ENCODE measurements around the gene RYR1. TPM values are rescaled to one million over a fixed set of nuclear protein-coding genes. Genes with fewer than 3 reads are reported as not detected.

RYR1 gene
- total RNA-seq, 1 donor from 2014 or later: 0.65 TPM

- DNase-seq (ENCODE audit: low spot score, unreplicated experiment): no peak
- H3K4me3 Mint-ChIP-seq (ENCODE audit: low read depth): no peak overlapping the region
- TF ChIP-seq CTCF (IDR thresholded peaks at IDR 0.05; ENCODE audit: unreplicated experiment): no peak
- H3K27ac Mint-ChIP-seq: no peak overlapping the region
- H3K27me3 Mint-ChIP-seq: no peaks in the 10 kb centered on the region
- H3K4me1 Mint-ChIP-seq (ENCODE audit: low read depth): no peaks in the 10 kb centered on the region
- no peaks in the 10 kb centered on the region for H3K36me3 Mint-ChIP-seq (ENCODE audit: insufficient read depth)
- H3K9me3 Mint-ChIP-seq (ENCODE audit: low read depth): no peaks in the 10 kb centered on the region
Measured at GRCh38 chr19:38587562-38587961, 154.1 kb downstream of the RYR1 start.

- no peak for TF ChIP-seq CTCF (IDR thresholded peaks at IDR 0.05; ENCODE audit: unreplicated experiment)
- H3K27me3 Mint-ChIP-seq: no peaks in the 10 kb centered on the region
- no peak overlapping the region for H3K27ac Mint-ChIP-seq
- H3K4me3 Mint-ChIP-seq (ENCODE audit: low read depth): no peak overlapping the region
- DNase-seq (ENCODE audit: low spot score, unreplicated experiment): no peak
- H3K9me3 Mint-ChIP-seq (ENCODE audit: low read depth): no peaks in the 10 kb centered on the region
- H3K4me1 Mint-ChIP-seq (ENCODE audit: low read depth): no peaks in the 10 kb centered on the region
- no peaks in the 10 kb centered on the region for H3K36me3 Mint-ChIP-seq (ENCODE audit: insufficient read depth)
Measured at GRCh38 chr19:38588041-38588440, 154.6 kb downstream of the RYR1 start.

- H3K9me3 Mint-ChIP-seq (ENCODE audit: low read depth): no peaks in the 10 kb centered on the region
- peaks cover 3% of the 10 kb centered on the region for H3K27me3 Mint-ChIP-seq
- no peak for DNase-seq (ENCODE audit: low spot score, unreplicated experiment)
- H3K4me1 Mint-ChIP-seq (ENCODE audit: low read depth): no peaks in the 10 kb centered on the region
- peak; percentile 30 for TF ChIP-seq CTCF (IDR thresholded peaks at IDR 0.05; ENCODE audit: unreplicated experiment)
- no peak overlapping the region for H3K27ac Mint-ChIP-seq
- H3K4me3 Mint-ChIP-seq (ENCODE audit: low read depth): no peak overlapping the region
- no peaks in the 10 kb centered on the region for H3K36me3 Mint-ChIP-seq (ENCODE audit: insufficient read depth)
Measured at GRCh38 chr19:38592940-38593339, 159.4 kb downstream of the RYR1 start.

GRCh38 chr19:38596057-38596981 lies 162.8 kb downstream of the RYR1 start:
- H3K27me3 Mint-ChIP-seq: peaks cover 9% of the 10 kb centered on the region
- peak overlapping the region; percentile 91 for H3K27ac Mint-ChIP-seq
- no peak for TF ChIP-seq CTCF (IDR thresholded peaks at IDR 0.05; ENCODE audit: unreplicated experiment)
- no peaks in the 10 kb centered on the region for H3K9me3 Mint-ChIP-seq (ENCODE audit: low read depth)
- no peaks in the 10 kb centered on the region for H3K4me1 Mint-ChIP-seq (ENCODE audit: low read depth)
- H3K36me3 Mint-ChIP-seq (ENCODE audit: insufficient read depth): no peaks in the 10 kb centered on the region
- peak; percentile 75 for DNase-seq (ENCODE audit: low spot score, unreplicated experiment)
- H3K4me3 Mint-ChIP-seq (ENCODE audit: low read depth): peak overlapping the region; percentile 75

- no peak for DNase-seq (ENCODE audit: low spot score, unreplicated experiment)
- no peak overlapping the region for H3K4me3 Mint-ChIP-seq (ENCODE audit: low read depth)
Measured at GRCh38 chr19:38597075-38597474, 163.6 kb downstream of the RYR1 start.

More at GRCh38 chr19:38597075-38597474, 163.6 kb downstream of the RYR1 start:
- peaks cover 9% of the 10 kb centered on the region for H3K27me3 Mint-ChIP-seq
- no peaks in the 10 kb centered on the region for H3K9me3 Mint-ChIP-seq (ENCODE audit: low read depth)
- TF ChIP-seq CTCF (IDR thresholded peaks at IDR 0.05; ENCODE audit: unreplicated experiment): no peak
- no peaks in the 10 kb centered on the region for H3K36me3 Mint-ChIP-seq (ENCODE audit: insufficient read depth)
- no peaks in the 10 kb centered on the region for H3K4me1 Mint-ChIP-seq (ENCODE audit: low read depth)
- no peak overlapping the region for H3K27ac Mint-ChIP-seq

All from progenitor cell of endocrine pancreas (in vitro differentiated cells).